ENCODE data around the gene S100A1. TPM values are rescaled to one million over a fixed set of nuclear protein-coding genes. Genes with fewer than 3 reads are reported as not detected.

Gene S100A1
- total RNA-seq, 1 experiment from 2014 or later: not detected

GRCh38 chr1:153613406-153613805 lies 14.8 kb upstream of the S100A1 start:
- Histone ChIP-seq H3K79me2 (ENCODE audit: insufficient read depth, low read length) (no peaks in the 10 kb centered on the region), H2BK15ac (ENCODE audit: low read depth, low read length) (no peak overlapping the region), H3K27ac (ENCODE audit: insufficient read length, low read depth, low read length) (no peak overlapping the region), H3K9me3 (ENCODE audit: control insufficient read depth, low read depth, low read length) (no peaks in the 10 kb centered on the region), H3T11ph (ENCODE audit: low read length) (no peak overlapping the region), H3K23me2 (ENCODE audit: insufficient read length, low read depth, low read length, poor library complexity, severe bottlenecking) (peaks cover 3% of the 10 kb centered on the region), H4K91ac (ENCODE audit: insufficient read length, low read depth, low read length) (no peak overlapping the region), H2AK5ac (ENCODE audit: insufficient read length, low read length) (no peak overlapping the region), H3K4me1 (ENCODE audit: insufficient read depth, low read length) (peaks cover 9% of the 10 kb centered on the region; the same call in 1 of the 2 replicates), H4K8ac (replicated peaks; ENCODE audit: insufficient read length, low read depth, low read length) (no peak overlapping the region), H2BK120ac (ENCODE audit: low read depth, low read length, poor library complexity, severe bottlenecking) (no peak overlapping the region), H2BK5ac (ENCODE audit: insufficient read length, low read length) (no peak overlapping the region), H3K4me2 (ENCODE audit: insufficient read depth, insufficient read length, low read length) (no peak overlapping the region), H3K4ac (ENCODE audit: low read depth, low read length) (no peak overlapping the region), H2BK20ac (ENCODE audit: low read depth, low read length, poor library complexity, severe bottlenecking) (no peak overlapping the region), H3K14ac (ENCODE audit: insufficient read depth, low read length) (no peak overlapping the region), H3K79me1 (ENCODE audit: insufficient read depth, low read depth, low read length, poor library complexity, severe bottlenecking) (no peaks in the 10 kb centered on the region), H4K20me1 (ENCODE audit: control insufficient read depth, insufficient read depth, insufficient read length) (no peaks in the 10 kb centered on the region), H2AFZ (ENCODE audit: low read length) (no peak overlapping the region), H3K9ac (ENCODE audit: extremely low read depth, insufficient read length, low read length) (no peak overlapping the region), H2BK12ac (ENCODE audit: insufficient read length, low read depth, low read length) (no peak overlapping the region), H3K18ac (ENCODE audit: insufficient read length, low read depth, low read length) (no peak overlapping the region), H4K5ac (ENCODE audit: insufficient read length, low read depth, low read length) (no peak overlapping the region), H3K23ac (ENCODE audit: insufficient read length, low read depth, low read length) (no peak overlapping the region), H3K27me3 (ENCODE audit: insufficient read depth, low read length) (no peaks in the 10 kb centered on the region), H3K56ac (ENCODE audit: insufficient read length, low read depth, low read length) (no peak overlapping the region)
- Mint-ChIP-seq H3K4me3 (peak overlapping the region in 1 of 2 experiments; percentile 11; a peak in 3 of 5 replicates), H3K4me1 (peaks cover 37 to 63% of the 10 kb centered on the region in 2 experiments), H3K27me3 (ENCODE audit: low read depth) (peaks cover 2% of the 10 kb centered on the region; the same call in 1 of the 2 replicates), H3K27ac (no peak overlapping the region; a peak in 1 of 7 replicates), H3K9me3 (no peaks in the 10 kb centered on the region), H3K36me3 (ENCODE audit: insufficient read depth in 1 of 3, low read depth in 3 of 3) (peaks cover 0 to under 1% (median 0%) of the 10 kb centered on the region in 3 experiments; a peak in 2 of 7 replicates)
- TF ChIP-seq CTCF (conservative IDR thresholded peaks at IDR 0.05): no peak
- WGBS (ENCODE audit: extremely low coverage, insufficient read length, low lambda C conversion rate): no CpG with 5 or more reads among the region's 5 CpGs
- no peak for DNase-seq

All from H9 (cell line).